ENCODE results near the gene POC5.
"Not testable (repeated sequence)": the region's sequence is repeated elsewhere in the genome, so short reads cannot be mapped to it uniquely, and the experiment has no call there.

The POC5 gene

DNA sequence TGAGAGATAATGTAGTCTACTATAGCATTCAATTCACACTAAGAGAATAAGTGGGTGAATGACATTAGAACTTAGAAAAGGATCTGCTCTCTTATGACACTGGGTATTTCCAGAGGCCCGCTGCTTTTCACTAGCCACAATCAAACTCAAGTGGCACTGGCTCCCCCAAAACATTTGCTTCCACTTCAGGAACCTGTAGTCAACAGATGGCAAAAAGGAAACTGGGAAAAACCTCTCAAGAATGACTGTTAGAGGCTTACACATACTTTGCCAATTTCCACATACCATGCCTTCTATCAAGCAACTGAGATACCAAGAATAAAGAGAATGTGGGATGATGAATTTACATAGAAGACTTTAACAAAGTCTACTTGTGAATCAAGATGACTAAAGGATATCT is 11.2 kb downstream of the POC5 start:
- no peak for FAIRE-seq

DNA sequence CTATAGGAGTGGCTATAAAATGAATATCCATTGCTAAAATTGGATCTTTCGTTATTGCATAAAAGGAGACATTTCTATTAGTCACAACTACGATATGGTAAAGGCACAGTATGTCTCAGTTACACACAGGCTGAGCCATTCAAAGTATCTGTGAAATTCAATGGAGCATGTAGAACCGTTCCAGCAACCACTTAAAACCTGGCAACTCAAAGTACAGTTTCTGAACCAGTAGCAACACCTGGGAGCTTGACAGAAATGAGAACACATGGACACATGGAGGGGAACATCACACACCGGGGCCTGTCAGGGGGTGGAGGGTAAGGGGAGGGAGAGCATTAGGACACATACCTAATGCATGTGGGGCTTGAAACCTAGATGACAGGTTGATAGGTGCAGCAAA is 15.4 kb downstream of the POC5 start:
- no peak for FAIRE-seq

DNA sequence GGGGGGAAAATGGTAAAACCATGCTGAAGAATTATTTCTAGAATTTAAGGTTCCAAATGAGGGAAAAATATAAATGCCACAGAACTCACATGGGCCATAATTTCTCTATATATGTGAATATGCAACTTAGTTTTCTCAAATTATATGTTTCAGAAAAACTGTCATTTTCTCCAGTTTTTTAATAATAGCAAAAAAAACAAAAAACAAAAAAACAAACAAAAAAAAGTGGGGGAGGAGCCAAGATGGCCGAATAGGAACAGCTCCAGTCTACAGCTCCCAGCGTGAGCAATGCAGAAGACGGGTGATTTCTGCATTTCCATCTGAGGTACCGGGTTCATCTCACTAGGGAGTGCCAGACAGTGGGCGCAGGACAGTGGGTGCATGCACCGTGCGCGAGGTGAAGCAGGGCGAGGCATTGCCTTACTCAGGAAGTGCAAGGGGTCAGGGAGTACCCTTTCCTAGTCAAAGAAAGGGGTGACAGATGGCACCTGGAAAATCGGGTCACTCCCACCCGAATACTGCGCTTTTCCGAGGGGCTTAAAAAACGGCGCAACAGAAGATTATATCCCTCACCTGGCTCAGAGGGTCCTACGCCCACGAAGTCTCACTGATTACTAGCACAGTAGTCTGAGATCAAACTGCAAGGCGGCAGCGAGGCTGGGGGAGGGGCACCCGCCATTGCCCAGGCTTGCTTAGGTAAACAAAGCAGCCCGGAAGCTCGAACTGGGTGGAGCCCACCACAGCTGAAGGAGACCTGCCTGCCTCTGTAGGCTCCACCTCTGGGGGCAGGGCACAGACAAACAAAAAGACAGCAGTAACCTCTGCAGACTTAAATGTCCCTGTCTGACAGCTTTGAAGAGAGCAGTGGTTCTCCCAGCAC is 21.5 kb downstream of the POC5 start:
- not testable (repeated sequence) for FAIRE-seq

DNA sequence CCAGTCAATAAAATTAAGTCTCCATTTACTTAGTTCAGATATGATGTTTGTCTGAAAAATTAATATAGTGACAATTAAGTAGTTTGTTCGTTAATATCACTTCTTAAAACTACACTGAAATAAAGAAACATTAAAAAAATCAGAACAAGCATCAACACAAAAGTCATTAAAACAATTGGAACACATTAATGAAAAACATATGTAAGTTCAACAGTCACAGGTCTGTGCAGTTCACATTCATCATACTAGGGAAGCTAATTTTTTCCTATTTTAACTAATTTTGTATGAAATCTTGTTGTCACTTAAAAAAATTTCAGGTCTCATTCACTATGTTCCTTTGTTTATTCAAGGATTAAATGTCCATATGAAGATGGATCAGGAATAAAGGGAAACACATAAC is 22.5 kb downstream of the POC5 start:
- FAIRE-seq, result peak; percentile 85

DNA sequence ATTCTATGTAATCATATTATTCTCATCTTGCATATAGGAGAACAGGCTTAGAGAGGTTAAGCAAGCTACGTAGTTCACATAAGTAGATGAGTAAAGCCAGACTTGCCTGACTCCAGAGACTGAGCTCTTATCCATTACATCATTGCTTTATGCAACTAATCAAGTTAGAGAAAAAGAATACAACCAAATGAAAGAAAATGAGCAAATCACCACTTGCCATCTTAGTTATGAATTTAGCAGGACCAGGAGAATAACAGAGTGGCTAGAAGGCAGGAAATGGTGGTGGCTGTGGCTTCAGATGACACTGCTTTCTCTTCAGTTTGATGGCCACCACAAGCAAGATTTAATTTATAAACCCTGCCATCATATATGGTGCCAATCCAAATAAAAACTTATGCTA is 26.6 kb downstream of the POC5 start:
- FAIRE-seq, result no peak

DNA sequence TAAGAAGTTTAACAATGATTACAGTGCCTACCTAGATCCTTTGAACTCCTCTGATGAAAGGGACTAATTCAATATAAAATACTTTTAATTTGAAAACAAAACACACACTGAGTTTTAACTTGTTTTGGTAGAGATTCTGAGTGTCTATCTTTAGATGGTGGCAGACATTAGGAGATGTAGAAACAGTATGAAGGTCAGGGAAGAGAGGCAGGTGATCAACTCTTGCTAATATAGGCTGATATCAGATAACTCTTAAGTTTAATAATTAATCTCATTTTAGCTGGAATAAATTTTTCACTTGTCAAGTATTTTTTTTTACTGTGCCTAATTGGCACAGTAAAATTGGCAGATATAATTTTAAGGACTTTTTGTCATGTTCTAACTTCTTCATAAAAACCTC is 30.8 kb downstream of the POC5 start:
- FAIRE-seq, result no peak

DNA sequence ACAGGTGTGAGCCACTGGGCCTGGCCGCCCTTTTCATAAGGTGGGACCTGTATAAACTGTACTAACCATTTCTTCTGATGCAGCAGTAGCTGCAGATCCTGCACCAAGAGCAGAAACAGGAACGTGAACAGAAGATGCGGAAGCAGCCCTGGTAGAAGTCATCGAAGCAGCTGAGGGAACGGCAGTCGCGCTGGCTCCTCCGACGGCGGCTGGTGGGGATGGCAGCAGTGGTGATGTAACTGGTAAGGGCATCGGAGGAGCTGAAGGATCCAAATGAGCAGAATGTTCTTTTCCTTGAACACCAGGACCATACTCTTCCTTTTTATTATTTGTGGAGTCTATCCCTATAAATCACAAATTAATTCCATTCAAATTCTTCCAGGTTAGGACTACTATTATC is 32.1 kb downstream of the POC5 start:
- no peak for FAIRE-seq

DNA sequence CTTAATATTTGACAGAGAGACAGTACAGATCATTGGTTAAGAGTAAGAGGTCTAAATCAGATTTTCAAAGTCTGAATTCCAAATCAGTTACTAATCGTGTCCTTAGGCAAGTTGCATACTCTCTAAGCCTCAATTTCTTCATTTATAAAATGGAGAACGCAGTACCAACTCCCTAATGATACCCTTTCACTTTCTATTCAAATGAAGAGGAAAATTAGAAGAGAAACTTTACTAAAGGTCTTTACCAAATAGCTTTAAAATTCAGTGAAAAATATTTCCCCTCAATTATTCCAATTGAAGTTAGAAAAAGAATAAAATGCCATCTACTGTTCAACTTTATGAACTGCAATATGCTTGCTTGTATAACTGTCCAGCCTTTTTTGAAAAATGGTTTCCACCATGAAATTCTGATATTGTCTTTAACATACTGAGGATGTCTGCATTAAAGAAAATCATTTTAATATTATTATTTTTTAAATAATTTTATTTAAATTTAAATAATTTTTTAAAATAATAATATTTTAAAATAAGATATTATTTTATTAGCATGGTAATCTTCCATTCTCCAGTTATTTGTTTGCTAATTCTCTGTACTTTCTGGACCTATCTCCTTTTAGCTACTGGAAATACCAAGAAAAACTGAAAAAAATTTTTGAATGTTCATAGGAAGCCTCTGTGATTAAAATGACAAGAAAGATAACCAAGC is 36.0 kb downstream of the POC5 start:
- peak; percentile 98 for FAIRE-seq

DNA sequence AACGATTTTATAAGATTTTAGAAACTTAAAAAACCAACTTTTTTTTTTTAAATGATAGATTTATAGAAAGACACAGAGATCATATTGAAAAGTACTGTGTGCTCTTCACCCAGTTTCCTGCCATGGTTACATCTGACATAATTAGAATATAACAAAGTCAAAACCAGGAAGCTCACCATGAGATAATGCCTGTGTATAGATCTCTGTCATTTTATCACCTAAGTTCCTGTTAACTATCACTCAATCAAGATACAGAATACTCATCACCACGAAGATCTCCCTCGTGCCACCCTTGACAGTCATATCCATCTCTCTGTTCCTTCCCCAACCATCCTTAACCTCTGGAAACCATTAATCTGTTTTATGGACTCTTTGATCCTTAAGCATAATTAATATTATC is 39.1 kb downstream of the POC5 start:
- FAIRE-seq, result peak; percentile 85

DNA sequence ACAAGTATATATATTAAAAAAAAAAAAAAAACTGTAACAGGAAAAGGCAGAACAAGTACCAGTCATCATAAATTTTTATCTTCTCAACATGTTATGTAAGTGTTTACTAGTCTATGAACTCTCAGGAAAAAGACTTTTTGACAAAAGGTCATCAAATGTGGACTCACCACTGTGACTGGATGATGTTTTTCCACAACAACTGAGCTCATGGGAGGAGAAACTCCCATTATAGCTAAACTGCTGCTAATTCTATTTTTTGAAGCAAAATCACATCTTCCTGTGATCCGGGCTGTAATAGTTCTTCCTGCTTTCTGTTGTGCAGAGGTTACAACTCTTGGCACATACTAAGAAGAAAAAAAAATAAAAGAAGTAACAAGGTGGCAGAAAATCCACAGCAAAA is 39.6 kb downstream of the POC5 start:
- peak; percentile 61 for FAIRE-seq

DNA sequence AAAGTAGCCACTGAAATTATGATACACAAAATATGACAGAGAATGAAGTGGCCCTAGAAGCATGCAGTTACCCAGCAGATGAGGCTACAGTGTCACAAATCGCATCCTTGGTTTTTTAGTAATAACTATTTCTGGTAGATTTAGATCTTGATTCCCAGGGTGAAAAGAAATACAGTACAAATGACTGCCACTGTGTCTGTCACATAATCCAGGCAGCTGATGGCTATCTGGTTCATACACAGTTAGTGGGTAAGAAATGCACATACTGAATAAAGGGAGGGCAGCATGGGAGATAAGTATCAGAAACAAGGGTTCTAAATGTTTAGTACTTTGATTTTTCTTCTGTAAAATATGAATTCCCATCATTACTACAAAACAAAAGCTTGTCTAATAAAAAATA is 41.5 kb downstream of the POC5 start:
- no peak for FAIRE-seq

DNA sequence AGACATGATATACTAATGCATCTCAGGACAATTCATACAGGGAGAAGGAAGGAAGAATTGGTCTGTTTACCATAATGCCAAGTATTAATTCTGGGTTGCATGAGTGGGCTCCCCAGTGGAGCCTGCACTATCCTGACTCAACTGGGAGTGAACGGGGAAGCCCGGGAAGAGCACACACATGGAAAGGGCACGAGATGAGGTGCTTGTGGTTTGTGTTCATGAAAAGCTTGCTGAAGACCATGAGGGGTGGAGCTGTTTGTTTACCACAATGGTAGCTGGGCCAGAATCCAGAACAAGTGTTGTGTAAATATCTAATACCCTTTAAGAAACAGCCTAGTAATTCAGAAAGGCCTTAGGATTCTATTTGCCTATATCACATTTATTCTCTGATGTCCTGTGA is 44.6 kb downstream of the POC5 start:
- FAIRE-seq, result no peak

DNA sequence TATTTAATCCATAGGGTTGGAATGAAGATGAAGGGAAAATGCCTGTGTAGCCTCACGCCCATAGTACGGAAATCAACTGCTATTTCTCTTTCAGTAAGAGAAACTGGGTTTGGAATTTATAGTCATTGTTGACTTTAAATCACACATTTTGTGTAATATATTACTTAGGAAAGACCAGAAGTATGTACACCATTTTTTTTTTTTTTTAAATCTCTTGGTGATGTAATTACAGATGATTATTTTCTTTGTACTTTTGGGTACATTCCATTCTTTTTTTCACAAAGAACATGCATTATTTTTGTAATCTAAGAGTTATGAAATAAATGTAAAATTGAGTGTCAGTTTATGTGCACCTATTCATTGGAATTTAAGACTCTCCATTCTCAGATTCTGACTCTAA is 45.7 kb downstream of the POC5 start:
- peak; percentile 26 for FAIRE-seq

DNA sequence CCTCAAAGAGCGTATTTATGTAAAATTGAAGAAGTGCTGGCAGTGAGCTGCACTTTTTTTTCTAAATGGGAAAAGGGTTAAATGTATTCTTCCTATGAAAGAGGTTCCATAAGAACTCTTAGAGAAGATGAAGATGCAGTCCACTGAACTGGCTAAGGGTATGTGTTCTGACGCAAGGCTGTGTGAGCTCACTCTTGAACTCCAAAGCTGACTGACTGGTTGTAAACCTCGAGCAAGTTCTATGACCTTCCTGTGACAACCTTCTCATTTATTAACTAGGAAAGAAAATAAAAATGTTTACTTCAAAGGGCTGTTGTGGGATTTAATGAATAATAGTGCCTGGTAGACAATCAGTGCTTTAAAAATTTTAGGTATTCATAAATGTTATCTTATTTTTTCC is 46.7 kb downstream of the POC5 start:
- no peak for FAIRE-seq

DNA sequence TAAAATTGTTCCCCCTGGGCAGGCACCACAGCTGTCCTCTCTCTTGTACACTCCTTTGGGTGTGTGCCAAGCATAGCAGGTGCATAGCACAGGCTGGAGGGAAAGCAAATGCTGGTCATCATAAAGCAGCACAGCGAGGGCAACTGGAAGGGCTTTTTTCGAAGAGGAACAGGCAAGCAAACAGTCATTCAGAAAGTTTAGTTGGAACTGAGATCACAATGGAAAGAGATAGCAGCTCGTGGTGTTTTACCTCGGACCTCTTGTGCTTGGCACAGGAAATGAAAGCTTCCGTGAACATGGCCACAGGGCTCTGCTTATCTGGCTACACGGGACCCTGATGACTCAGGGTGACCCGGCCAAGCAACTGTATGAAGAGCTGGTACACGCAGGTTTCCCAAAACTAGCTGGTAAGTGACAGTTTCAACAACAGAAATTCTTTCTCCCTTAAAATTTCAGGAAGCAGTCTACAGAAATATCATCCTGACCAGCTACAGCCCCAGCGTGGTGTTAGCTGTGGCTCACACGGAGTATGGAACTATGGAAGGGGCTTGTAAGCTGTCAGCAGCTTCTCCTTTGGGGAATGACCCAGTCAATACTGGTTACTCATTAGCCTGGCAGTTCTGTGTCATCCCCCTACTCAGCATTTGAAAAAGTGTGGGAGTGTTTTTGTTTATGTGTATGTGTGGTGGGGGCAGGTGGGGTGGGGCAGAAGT is 48.1 kb downstream of the POC5 start:
- FAIRE-seq, result no peak

DNA sequence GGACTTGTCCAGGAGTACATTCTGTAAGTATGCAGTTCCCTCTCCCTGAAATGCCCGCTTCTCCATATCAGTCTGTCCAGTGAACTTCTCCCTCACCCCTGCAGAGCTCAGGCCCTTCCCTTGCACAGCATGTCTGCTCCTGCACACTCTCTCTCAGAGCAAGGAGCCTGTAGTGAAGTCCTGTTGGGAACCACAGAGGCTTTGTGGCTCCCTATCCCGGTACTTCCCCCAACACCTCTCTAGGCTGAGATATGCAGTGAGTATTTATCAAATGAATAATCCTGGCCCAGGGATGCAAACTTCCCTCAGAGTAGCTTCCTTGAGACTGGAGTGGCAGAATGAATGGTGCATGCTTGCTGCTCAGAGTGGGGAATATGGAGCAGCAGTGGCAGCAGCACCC is 48.8 kb downstream of the POC5 start:
- no peak for FAIRE-seq

DNA sequence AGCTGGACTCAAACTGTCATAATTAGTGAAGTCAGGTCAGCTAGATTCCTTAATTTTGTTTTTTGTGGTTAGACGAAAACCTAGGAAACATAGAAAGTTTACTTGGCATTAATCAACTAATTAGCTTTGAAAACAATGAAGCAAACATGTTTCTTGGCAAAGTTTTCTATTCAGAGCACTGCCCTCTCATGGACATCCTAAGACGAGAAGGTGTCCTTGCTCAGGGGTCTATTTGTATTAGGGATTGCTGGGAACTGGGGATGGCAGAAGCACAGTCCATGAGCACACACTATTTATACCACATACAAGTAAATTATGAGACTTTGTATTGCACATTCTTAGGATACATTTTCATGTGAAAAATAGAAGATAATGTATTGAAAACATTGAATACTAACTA is 49.7 kb downstream of the POC5 start:
- no peak for FAIRE-seq

DNA sequence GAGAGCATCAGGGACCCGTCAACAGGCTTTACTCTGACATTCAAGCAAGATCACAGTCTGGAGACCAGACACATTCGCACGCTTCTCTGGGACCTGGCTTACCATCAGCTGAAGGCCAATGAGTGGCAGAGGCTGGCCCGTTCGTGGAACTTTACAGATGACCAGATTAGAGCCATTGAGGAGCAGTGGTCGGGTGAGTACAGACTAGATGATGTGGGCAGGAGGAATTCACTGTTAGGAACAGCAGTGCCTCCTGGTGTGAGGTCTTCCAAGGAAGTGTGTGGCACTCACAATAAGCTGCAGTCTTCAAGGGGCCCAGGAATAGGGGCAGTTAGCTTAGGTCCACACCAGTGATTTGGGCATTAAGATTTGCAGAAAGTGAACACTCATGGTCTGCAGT is 50.4 kb downstream of the POC5 start:
- no peak for FAIRE-seq

DNA sequence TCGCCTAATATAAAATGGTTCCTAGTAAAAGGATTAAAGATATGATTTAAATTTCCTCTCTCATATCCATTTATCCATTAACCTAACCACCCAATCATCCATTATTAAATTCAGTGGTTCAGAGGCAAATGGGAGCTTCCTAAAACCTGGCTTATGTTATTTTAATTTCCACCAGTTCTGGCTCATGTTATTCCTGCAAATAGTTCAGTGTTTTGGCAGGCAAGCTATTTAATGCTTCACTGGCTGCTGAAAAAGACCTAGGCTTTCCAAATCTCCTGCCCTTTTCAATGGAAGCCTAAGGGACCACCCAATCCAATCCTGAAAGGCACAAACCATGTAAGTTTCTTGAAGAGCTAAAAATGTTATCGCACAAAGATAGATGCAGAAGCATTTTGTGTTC is 52.3 kb downstream of the POC5 start:
- FAIRE-seq, result no peak

DNA sequence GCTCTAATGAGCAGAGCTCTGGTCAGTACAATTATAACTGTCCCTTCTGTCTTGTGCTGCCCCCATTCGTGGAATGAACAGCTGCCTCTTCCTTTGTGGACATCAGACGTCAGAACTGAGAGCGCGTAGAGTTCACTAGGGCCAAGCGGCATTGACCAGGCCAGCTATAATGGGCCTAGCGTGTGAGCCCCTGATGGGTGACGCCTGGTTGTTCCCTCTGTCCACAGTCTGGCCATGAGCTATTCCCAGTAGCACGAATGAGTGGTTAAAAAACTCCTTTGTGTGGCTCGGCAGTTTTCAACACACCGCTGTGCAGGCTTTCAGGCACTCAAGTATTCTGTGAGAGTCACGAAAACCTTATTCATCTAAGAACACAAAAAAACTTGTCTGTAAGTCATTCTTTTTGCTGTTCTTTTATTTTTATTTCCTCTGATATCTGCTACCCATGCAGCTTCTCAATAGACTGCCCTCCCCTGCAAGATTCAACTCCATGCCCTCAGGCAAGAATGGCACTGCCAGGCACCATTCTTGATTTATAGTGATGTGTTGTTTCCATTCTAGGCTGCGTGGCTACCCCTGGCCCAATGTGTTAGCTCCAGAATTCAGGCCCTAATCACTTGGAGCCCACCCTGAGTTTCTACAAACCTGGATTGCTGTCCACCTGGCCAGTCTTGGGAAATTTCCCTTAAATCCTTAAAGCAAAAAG is 53.5 kb downstream of the POC5 start:
- no peak for FAIRE-seq

DNA sequence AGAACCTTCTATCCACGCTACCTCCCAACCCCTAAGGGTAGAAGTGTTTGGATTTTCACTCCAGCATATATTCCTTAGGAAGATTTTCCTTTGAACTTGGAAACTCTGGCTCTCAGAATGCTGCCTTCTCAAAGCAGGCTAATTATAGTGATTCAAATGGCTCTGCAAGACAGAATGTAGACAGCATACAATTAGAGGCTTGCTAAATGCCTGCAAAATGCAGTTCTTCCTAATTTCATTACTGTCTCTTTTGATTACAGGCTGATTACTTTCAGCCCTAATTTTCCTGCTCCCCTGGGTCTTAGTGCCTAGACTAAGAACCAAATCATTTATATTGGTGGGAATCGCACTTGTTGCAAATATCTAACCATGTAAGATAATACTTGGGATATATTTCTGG is 55.2 kb downstream of the POC5 start:
- FAIRE-seq, result no peak

DNA sequence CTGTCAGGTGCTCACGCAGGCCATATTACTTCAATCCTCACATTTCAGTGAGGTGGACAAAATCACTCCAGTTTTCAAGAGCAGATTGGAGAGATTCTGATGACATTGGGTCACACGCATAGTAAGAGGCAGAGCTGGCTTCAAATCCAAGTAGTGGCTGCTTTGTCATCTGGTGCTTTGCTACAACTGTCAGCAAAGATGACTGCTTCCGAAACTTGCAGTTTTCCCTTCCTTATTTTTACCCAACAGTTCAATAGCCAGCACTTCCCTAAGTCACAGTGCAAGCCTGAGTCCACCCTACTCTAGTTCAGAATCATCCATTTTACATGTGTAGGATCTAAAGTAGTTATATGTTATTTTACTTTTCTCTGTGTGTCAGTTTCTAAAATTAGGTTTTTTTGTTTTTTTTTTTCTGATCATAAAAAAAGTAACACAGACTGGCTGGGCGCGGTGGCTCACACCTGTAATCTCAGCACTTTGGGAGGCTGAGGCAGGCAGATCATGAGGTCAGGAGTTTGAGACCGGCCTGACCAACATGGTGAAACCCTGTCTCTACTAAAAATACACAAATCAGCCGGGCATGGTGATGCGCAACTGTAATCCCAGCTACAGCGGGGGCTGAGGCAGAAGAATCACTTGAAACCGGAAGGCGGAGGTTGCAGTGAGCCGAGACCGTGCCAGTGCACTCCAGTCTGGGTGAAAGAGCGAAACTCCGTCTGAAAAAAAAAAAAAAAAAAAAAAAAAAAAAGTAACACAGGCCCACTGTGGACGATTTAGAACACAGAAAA is 56.4 kb downstream of the POC5 start:
- no peak for FAIRE-seq
